Stimulated activated CD8-positive, alpha-beta memory T cell treated with anti-CD3 and anti-CD28 coated beads, Interleukin-7, amount 100 ng/mL, for 48 hours (primary cell): ENCODE results near the gene ST6GAL2.

Experiments
- DNase-seq, 2 donors: peaks; one replicate each; pipeline ENCODE4 v3.0.0-alpha.2; 2020; ENCODE audit warnings: low read depth in 1 of 2; ENCODE audit errors: extremely low read depth in 1 of 2

ST6GAL2 gene, protein sequence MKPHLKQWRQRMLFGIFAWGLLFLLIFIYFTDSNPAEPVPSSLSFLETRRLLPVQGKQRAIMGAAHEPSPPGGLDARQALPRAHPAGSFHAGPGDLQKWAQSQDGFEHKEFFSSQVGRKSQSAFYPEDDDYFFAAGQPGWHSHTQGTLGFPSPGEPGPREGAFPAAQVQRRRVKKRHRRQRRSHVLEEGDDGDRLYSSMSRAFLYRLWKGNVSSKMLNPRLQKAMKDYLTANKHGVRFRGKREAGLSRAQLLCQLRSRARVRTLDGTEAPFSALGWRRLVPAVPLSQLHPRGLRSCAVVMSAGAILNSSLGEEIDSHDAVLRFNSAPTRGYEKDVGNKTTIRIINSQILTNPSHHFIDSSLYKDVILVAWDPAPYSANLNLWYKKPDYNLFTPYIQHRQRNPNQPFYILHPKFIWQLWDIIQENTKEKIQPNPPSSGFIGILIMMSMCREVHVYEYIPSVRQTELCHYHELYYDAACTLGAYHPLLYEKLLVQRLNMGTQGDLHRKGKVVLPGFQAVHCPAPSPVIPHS

DNA sequence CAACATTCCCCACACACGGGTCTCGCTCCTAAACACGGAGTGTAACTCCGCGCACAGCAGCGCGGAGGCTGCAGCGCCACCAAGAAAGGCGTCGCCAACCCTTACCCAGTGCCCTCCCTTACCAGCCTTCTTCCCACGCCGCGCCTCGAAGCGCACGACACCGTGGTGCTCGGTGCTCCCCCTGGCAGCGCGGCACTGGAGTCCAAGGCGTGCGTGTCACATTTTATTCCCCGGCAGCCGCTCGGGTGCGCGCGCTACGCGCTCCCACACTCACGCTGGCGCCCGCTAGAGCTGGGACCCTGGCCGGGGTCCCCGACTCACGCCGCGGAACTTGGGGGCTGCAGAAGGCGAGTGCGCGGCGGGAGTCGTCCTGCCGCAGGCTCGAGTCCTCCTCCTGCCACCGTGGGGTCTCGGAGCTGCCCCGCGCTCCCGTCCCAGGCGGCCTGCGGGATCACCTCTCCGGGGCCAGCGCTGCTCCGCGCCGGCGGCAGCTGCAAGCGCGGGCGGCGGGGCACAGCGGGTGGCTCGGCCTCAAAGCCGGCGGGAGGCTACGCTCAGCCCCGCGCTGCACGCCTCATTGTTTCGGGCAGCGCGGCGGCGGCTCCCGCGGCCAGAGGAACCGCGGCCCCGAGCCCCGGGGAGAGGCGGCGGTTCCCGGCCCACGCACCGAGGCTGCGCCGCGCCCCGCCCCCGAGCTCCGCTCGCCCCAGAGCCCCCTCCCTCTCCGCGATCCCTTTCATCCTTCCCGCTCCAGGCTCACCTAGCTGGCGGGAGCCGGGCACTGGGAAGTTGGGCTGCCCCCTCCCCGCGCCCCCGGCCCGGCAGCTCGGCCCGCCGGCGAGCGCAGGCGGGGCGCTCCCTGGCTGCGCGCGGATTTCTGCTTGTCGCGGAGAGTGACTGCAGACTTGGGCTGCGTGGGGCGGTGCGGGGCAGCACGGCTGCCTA, at the start of gene ST6GAL2:
Gene ST6GAL2 (minus strand): TSS at position 197 of the 945 bp plus-strand sequence. CDS start 42,190 bp downstream, outside the sequence.
- no peak for DNase-seq

DNA sequence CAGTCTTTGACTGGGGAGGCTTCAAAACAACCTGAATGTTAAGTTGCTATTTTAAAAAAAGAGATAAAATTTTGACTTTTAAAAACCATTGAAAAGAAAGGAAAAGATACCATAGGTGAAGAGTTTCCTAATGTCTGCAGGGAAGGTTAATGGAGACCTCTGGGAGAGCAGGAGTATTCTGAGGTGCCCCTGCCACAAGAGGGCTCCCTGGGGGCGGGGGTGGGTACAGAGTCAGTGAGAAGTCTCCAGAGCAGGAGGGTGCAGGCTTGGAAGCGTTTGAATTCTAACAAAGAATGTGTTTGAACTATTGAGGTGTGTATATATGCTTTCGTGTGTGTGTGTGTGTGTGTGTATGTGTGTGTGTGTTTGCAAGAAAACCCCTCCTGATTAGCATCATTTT, 46.7 kb upstream of the ST6GAL2 start:
- DNase-seq = no peak

DNA sequence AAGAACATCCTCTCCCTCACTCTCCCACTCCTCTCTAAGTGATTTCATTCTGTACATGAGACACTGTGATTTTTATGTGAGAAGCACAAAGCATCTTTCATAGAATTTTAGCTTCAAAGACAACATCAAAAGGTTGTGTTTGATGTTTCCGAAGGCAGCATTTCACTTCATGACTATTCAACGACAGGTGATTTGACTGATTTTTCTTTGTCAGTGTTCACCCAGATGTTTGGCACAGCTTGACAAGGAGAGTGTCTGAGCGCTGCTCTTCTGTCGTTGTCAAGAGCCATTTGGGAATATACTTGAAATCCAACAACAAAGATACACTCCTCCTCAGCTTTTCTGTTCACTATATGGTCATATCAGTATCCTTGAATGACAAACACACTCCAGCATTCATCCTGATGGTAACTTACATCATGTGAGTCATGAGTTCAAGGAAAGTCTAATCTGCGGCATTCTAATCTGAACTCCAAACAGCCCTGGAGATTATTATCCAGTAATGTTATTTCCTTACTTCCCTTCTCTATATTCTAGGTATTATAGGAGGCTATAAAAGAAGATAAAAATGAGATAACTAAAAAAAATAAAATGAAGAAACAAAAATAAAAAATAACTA, 45.9 kb upstream of the ST6GAL2 start:
- DNase-seq = no peak

DNA sequence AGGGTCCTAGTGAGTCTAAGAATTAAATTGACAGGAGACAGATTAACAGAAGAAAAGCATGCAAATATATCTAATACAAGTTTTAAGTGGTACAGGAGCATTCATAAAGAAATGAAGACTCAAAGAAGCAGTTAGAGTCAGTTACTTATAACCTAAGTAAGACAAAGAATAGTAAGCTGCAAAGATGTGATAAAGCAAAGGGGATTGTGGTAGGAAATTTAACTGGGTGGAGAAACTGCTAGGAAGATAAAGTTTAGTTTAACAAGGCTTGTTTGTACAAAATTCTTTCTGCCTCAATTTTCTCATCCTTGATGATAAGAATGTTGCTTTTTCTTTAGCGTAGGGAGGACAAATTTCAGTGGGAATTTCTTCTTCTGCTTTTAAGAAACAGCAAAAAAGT, 35.5 kb upstream of the ST6GAL2 start:
- no peak for DNase-seq

DNA sequence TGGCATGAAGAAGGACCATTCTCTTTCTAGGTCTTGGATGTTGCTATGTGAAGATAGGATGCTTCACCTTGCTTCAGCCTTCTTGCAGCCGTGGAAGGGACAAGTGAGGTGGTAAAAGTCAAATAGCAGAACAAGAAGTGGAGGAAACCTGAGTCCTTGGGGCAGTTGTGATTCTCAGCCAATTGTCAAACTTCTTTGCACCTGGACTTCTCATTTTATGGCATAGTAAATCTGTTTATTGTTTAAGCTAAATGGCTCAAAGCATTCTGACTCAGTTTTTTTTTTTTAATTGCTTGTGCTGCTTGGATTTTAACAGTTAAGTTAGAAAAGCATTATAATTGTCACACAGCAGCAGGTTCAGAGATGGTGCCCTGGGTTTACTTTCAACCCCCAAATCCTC, 33.0 kb upstream of the ST6GAL2 start:
- no peak for DNase-seq

DNA sequence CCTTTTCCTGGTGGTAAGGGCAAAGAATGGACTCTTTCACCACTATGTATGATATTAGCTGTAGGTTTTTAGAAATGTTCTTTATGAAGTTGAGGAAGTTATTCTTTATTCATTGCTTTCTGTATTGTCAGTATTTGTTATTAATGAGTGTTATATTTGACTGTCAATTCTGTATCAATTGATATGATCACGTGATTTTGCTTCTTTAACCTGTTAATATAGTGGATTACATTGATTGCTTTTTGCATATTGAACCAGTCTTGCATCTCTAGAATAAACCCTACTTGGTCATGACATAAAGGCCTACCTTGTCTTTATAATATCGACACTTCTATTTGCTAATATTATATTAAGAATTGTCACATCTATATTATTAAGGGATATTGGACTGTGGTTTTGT, 18.3 kb upstream of the ST6GAL2 start:
- no peak for DNase-seq

DNA sequence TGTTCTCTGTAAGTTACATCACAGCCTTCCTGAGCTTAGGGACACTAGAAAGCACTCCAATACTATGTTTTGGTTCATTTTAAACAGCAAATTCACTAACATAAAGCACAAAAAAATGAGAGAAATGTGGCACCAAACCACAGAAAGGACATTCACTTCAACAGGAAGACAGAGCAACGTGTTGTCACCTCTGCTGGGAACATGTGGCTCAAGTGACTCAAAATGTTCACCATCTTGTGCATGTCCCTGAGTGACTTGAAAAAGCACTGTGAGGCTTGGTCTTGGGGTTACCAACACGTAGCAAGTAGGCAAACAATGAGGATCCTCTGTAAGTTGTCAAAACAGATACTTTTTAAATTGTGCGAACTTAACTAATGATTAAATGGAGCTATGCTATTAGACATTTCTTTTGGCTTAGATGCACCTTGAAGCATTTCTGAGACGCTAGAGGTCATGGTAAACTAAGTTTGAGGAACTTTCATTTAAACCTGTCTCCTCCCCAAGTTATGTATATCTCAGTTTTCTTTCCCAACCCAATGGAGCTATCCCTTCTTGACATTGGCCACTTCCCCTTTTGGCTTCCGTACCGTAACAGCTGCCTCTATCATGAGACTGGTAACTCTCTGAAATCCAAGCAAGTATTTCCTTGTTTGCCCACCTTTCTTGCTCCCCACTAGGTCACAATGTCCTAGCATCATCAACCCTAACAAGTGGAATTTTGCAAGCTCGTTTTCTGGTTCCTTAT, 14.0 kb upstream of the ST6GAL2 start:
- no peak for DNase-seq

DNA sequence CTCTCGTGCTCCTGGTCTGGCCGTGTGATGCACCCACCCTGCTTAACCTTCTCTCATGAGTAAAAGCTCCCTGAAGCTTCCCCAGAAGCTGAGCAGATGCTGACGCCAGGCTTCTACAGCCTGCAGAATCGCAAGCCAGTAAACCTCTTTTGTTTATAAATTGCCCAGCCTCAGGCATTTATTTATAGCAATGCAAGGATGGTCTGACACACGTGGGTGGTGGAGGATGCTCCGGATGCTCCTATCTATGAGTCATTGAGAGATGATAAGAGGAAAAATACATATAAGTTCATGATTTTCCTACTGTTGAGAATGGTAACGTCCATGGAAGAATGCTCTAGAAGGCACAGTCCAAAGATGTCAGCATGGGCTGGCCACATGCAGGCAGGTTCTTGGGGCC, 8.6 kb upstream of the ST6GAL2 start:
- DNase-seq = no peak

DNA sequence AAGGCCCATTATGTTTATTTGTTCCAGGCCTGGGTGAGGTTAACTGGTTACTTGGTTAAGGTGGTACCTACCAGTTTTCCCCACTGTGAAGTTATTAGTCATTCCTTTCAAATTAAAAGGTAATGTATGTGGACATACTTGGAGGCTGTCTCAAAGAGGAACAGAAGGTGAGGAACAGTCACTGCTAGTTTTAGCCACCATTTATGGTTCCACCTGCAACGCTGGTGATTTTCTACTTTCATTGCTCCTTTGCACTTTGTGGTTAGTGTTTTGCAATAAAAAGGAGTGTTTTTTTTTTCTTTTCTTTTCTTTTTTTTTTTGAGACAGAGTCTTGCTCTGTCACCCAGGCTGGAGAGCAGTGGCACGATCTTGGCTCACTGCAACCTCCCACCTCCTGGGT, 6.1 kb upstream of the ST6GAL2 start:
- DNase-seq = no peak

DNA sequence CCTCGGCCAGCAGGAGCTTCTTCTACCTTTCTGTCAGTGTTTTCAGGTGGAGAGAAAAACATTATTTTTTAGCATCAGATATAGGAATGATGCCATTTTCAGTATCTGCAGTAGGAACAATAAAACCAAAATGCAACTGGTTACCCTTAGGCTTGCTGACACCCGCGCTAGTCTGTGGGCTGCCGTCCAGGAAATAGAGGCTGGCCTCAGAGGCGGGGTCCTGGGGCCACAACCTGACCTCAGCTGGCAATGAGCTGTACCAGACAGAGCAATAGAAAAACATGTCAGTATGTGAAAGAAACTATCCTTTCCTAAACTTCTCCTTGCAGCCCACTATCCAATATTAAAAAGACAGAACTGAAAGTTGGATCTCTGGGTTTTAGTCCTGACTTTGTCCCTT, 4.6 kb upstream of the ST6GAL2 start:
- DNase-seq = no peak

DNA sequence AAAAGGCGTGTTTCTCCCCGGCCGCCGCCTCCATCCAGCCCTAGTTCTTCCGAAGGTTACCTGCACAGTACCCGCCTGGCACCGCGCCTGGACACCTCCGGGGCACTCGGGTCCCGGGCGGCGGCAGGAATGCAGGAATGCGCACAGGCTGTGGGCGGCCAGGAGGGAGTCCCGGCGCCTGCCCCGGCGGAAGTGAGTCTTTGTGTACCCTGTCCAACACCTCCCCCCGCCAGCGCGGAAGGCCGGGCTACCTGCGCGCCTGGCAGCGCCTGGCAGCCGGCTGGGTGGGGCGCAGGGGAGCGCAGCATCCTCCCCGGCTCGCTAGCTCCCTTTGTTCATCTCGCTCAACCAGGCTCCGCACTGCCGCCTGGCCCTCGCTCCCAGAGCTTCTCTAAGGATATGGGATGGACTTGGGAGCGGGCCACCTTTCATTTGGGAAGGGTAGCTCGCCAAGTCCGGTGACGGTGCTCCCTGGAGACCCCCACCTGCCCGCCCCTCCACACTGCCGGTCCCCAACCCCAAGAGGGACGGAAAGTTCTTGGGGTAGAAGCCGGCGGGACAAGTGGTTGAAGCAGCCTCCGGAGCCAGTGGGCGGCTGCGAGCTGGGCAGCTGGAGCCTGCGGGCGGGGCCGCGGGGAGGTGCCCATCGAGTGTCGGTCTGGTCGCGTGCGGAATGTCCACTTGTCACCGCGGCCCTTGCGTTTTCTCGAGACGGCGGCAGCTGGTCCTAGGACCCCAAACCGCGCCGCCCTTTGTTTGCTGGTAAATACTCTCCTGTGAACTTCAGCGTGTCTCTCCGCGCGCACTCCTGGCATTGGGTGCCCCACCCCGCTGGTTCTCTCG, 1.2 kb upstream of the ST6GAL2 start:
- DNase-seq = no peak

DNA sequence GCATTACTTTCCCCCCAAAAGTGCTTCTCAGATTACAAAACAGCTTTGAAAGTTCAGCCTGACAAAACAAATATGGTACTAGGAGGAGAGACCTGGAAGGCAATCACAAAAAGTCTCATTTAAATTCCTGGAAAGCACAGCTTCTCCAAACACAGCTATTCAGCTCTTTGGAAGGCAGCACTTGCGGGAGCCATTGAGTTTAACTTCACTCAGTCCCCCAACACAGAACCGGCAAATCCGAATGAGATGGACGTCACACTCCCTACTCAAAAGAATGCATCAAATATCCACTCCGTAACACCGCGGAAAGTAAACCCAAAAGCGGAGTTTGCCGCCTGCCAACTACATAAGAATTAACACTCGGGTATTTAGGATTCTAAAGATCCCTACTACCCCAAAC, 638 bp downstream of the ST6GAL2 start:
- no peak for DNase-seq

DNA sequence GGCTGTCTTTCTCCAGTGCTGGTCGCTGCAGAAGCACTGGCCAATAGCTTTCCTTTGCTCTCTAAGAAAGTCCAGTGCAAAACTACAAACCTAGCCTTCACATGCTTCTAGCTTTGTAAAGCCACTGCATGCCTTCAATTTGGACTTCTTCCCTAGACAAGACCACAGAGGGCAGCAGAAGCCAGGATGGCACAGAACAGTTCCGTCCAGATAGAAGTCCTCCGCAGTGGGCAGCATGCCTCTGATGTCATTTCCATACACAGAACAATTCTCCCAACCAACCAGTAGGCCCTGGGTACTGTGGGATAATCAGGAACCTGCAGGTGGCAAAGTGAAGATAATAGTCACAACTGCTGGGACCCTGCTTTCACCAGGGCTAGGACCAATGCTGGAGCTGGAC, 3.3 kb downstream of the ST6GAL2 start:
- DNase-seq = no peak

DNA sequence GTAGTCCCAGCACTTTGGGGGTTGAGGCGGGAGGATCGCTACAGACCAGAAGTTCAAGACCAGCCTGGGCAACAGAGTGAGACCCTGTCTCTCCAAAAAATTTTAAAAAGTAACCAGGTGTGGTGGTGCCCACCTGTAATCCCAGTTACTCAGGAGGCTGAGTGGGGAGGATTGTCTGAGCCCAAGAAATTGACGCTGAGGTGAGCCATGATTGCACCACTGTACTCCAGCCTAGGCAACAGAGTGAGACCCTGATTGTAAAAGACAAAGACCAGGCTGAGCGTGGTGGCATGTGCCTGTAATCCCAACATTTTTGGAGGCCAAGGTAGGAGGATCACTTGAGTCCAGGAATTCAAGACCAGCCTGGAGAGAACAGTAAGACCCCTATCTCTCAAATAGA, 7.8 kb downstream of the ST6GAL2 start:
- no peak for DNase-seq

DNA sequence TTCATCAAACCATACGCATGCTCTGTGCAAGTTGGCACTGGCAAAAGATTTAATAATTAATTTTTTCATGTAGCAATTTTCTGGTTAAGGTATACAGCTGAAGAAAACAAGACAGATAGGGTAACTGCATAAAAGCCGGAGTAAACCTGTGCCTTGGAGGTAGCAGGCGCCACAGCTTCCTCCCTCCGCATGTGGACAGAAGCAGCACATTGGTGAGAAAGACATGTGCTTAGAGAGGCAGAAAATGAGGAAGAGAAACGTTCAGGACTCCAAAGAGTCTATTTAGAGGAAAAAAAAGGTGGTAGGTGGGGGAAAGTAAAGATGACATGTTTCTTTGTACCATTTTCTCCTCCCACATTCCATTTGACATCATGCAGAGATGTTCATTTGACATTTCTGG, 9.3 kb downstream of the ST6GAL2 start:
- no peak for DNase-seq

DNA sequence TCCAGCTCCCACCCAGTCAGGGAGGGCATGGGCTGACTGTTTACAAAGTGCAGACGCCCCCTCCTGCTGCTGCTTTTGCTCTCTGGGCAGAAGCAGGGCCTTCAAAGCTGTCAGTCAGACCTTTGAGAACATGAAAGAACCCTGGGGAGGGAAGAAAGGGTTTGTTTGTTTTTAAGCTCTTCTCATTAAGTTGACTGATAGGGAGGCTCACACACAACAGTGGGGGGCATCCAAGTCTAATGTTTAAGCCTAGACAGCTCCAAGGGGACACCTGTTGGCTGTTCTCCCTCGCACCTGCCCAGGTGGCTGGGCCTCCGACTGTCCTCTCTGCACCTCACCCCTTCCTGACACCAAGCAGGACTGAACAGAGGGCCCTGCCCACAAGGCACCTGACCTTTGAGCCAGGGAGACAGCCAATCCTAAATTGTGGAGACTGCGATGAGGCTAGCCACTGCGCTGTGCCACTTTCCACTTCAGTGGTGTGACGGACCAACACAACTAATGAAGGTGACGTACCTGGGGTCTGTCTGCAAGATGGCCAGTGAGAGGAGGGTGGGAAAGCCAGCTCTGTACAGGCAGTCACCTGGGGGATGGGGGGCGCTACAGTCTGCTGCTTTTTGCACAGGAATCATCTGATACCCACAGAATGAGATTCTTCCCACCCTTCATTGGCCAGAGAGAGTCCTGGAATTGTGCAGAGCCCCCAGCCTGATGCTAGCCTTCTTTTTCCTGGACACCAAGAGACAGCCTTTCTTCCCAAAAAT, 16.3 kb downstream of the ST6GAL2 start:
- no peak for DNase-seq

DNA sequence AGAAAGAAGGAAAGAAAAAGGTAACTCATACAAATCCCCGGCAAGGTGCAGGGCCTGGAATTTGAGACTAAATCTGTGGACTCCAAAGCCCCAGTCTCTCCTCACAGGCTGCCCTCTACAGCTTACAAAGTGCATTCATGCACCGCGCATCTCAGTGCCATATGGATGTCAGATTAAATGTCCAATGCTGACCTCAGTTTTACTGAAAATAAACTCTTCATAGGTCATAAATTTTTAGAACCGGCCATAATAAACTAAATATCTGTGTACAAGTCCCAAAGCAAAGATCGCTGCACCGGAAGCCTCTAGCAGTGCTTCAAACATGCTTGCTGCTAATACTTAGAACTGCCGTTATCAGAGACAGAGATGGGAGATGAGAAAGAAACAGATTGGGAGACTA, 17.7 kb downstream of the ST6GAL2 start:
- DNase-seq = no peak

DNA sequence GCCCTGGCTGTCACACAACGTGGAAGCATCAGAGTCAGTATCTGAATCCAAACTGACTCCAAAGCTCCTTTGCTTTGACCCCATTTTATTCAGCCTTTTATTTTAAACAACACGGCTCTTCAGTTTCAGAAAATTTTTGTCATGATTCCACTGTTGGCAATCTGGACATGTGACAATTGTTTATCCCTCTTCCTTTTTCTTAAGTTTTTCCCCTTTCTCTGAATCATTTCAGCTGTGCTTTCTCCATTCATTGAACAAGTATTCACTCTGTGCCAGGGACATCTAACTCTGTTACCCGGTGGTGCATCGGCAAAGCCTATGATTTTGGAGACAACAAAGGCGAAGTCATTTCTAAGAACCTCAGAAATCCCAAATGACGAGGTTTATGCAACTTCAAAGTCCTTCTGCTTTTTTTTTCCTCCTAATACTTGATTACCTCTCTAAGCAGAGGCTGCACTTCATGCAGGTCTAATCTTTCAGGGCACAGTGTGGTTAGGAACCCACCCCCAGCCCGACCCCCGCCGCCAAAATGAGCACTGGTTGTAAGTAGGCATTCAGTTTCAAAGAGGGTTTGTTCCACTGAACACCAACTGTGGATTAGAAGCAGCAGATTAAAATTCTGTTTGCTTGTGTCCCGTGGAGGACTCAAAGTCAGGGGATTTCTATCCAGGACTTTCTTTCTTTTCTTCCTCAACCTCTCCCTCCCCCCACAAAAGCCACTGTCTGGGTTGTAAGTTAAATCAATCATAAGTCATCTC, 18.6 kb downstream of the ST6GAL2 start:
- DNase-seq = no peak
